ENCODE data around the gene ZFR. TPM values are rescaled to one million over a fixed set of nuclear protein-coding genes. Genes with fewer than 3 reads are reported as not detected.

Gene ZFR
- total RNA-seq, 1 donor from 2014 or later = 131 TPM

DNA sequence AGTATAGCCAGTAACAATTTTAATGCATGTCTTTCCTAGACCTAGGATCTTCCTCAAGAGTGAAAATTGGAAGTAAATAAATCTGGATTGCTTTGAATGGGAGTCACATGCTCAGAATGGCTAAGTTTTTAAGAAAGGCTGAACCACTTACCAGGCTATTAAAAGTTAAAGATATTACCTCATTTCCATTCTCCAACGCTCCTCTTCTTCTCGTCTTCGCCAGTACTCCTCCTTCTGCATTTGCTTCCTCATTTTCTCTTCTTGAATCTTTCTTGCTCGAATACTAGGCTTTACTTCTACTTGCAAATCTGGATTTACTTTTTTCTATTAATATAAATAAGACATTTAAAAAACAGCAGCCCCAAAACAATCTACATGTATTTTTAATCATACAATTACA is 49.6 kb downstream of the ZFR start:
- no peak overlapping the region for H3K4me3 Mint-ChIP-seq

GRCh38 chr5:32392039-32392438 is 52.5 kb downstream of the ZFR start:
- Histone ChIP-seq H3K27ac (no peak overlapping the region), H3K4me2 (no peak overlapping the region)

More for the DNA sequence above, 49.6 kb downstream of the ZFR start:
- Mint-ChIP-seq H3K9me3 (no peaks in the 10 kb centered on the region), H3K27me3 (ENCODE audit: insufficient read depth, low read depth) (no peaks in the 10 kb centered on the region), H3K27ac (no peak overlapping the region), H3K4me1 (no peaks in the 10 kb centered on the region), H3K36me3 (peaks cover 30% of the 10 kb centered on the region)
- Histone ChIP-seq H3K79me2 (ENCODE audit: low read depth) (no peaks in the 10 kb centered on the region), H3K36me3 (peaks cover 28% of the 10 kb centered on the region), H3F3A (ENCODE audit: low read depth) (no peaks in the 10 kb centered on the region), H3K9ac (no peak overlapping the region), H4K20me1 (ENCODE audit: low read depth) (no peaks in the 10 kb centered on the region), H3K27me3 (no peaks in the 10 kb centered on the region), H3K9me3 (ENCODE audit: low read depth) (no peaks in the 10 kb centered on the region), H3K27ac (no peak overlapping the region), H2AFZ (replicated peaks) (no peak overlapping the region), H3K4me1 (no peaks in the 10 kb centered on the region), H3K4me3 (no peak overlapping the region), H3K4me2 (no peak overlapping the region)
- TF ChIP-seq EZH2 (IDR thresholded peaks at IDR 0.05) = no peak
- no peak for TF ChIP-seq CTCF (IDR thresholded peaks at IDR 0.05)
- TF ChIP-seq EZH2phosphoT487 (IDR thresholded peaks at IDR 0.05) = no peak
- DNase-seq (ENCODE audit: low spot score) = no peak

GRCh38 chr5:32390819-32391591 is 53.5 kb downstream of the ZFR start:
- Mint-ChIP-seq H3K27me3 (ENCODE audit: insufficient read depth, low read depth) (no peaks in the 10 kb centered on the region), H3K4me1 (no peaks in the 10 kb centered on the region), H3K4me3 (no peak overlapping the region), H3K9me3 (no peaks in the 10 kb centered on the region), H3K36me3 (peaks cover 31% of the 10 kb centered on the region), H3K27ac (no peak overlapping the region)
- no peaks in the 10 kb centered on the region for H3K27me3 ChIP-seq
- H3K4me2 ChIP-seq = no peak overlapping the region
- H3K79me2 ChIP-seq (ENCODE audit: low read depth) = no peaks in the 10 kb centered on the region
- H3F3A ChIP-seq (ENCODE audit: low read depth) = no peaks in the 10 kb centered on the region
- H3K4me3 ChIP-seq = no peak overlapping the region
- no peak overlapping the region for H3K27ac ChIP-seq
- H3K9ac ChIP-seq = no peak overlapping the region
- DNase-seq (ENCODE audit: low spot score) = no peak
- H3K36me3 ChIP-seq = peaks cover 37% of the 10 kb centered on the region
- no peak overlapping the region for H2AFZ ChIP-seq (replicated peaks)
- H3K9me3 ChIP-seq (ENCODE audit: low read depth) = no peaks in the 10 kb centered on the region
- no peaks in the 10 kb centered on the region for H3K4me1 ChIP-seq
- TF ChIP-seq EZH2 (IDR thresholded peaks at IDR 0.05) = no peak
- no peak for TF ChIP-seq EZH2phosphoT487 (IDR thresholded peaks at IDR 0.05)
- no peak for TF ChIP-seq CTCF (IDR thresholded peaks at IDR 0.05)
- no peaks in the 10 kb centered on the region for H4K20me1 ChIP-seq (ENCODE audit: low read depth)

More at GRCh38 chr5:32392039-32392438, 52.5 kb downstream of the ZFR start:
- no peaks in the 10 kb centered on the region for H3K27me3 Mint-ChIP-seq (ENCODE audit: insufficient read depth, low read depth)
- no peaks in the 10 kb centered on the region for H4K20me1 ChIP-seq (ENCODE audit: low read depth)
- no peak overlapping the region for H3K4me3 ChIP-seq
- no peaks in the 10 kb centered on the region for H3K27me3 ChIP-seq
- peaks cover 31% of the 10 kb centered on the region for H3K36me3 Mint-ChIP-seq
- peaks cover 34% of the 10 kb centered on the region for H3K36me3 ChIP-seq
- no peaks in the 10 kb centered on the region for H3K9me3 Mint-ChIP-seq
- H3F3A ChIP-seq (ENCODE audit: low read depth) = no peaks in the 10 kb centered on the region
- no peak overlapping the region for H3K9ac ChIP-seq
- H3K27ac Mint-ChIP-seq = no peak overlapping the region
- H3K4me1 Mint-ChIP-seq = no peaks in the 10 kb centered on the region
- no peak for TF ChIP-seq EZH2 (IDR thresholded peaks at IDR 0.05)
- TF ChIP-seq EZH2phosphoT487 (IDR thresholded peaks at IDR 0.05) = no peak
- TF ChIP-seq CTCF (IDR thresholded peaks at IDR 0.05) = no peak
- H2AFZ ChIP-seq (replicated peaks) = no peak overlapping the region
- H3K9me3 ChIP-seq (ENCODE audit: low read depth) = no peaks in the 10 kb centered on the region
- no peaks in the 10 kb centered on the region for H3K4me1 ChIP-seq
- no peaks in the 10 kb centered on the region for H3K79me2 ChIP-seq (ENCODE audit: low read depth)
- no peak overlapping the region for H3K4me3 Mint-ChIP-seq
- DNase-seq (ENCODE audit: low spot score) = no peak

All from neural progenitor cell (in vitro differentiated cells).